PC-9 (cell line): Measurements from ENCODE around the gene CITED4. TPM values are rescaled to one million over a fixed set of nuclear protein-coding genes. Genes with fewer than 3 reads are reported as not detected.

Experiments used
- BruUV-seq: library from RNA; stranded (reverse); fragments of 400-500 nt; replicated peaks from 2 replicates; lab custom pipeline; 2021; lab: Mats Ljungman, UMichigan
- CTCF ChIA-PET: fragments of 300-600 bp; sonication (Branson Sonifier 250); formaldehyde crosslinking; loops from one replicate; lab custom pipeline; 2022; ENCODE audit warnings: antibody characterized with exemption; lab: Charles Lee
- POLR2A ChIA-PET: fragments of 300-600 bp; sonication (Branson Sonifier 250); formaldehyde crosslinking; loops from one replicate; lab custom pipeline; 2022; ENCODE audit warnings: antibody characterized with exemption; ENCODE audit not compliant: unreplicated experiment; lab: Charles Lee
- DNase-seq, 2 experiments: peaks; one replicate each; pipeline versions ENCODE4 v3.0.0 to v3.0.0-alpha.2; 2015 to 2022; ENCODE audit warnings: mixed read lengths in 1 of 2
- H2AFZ ChIP-seq: fragments of 200-600 bp; sonication (generic); 2 replicates; pipeline ENCODE4 v1.8.1; 2017; ENCODE audit warnings: antibody characterized with exemption
- H3F3A ChIP-seq: fragments of 200-600 bp; sonication (generic); 2 replicates; pipeline ENCODE4 v1.8.1; 2017; ENCODE audit warnings: antibody characterized with exemption, mild to moderate bottlenecking, low read depth; ENCODE audit not compliant: insufficient read depth
- H3K27ac ChIP-seq: fragments of 200-600 bp; sonication (generic); 2 replicates; pipeline ENCODE4 v1.6.1; 2016; ENCODE audit warnings: mixed run types
- H3K27me3 ChIP-seq: fragments of 200-600 bp; sonication (generic); 2 replicates; pipeline ENCODE4 v1.6.1; 2016; ENCODE audit warnings: low read depth, mixed run types; ENCODE audit not compliant: insufficient read depth
- H3K36me3 ChIP-seq: fragments of 200-600 bp; sonication (generic); 2 replicates; pipeline ENCODE4 v1.6.1; 2016; ENCODE audit warnings: low read depth, mixed run types
- H3K4me1 ChIP-seq: fragments of 200-600 bp; sonication (generic); replicated peaks from 2 replicates; pipeline ENCODE4 v1.6.1; 2016; ENCODE audit warnings: mixed run types; ENCODE audit not compliant: insufficient read depth
- H3K4me2 ChIP-seq: fragments of 200-600 bp; sonication (generic); 2 replicates; pipeline ENCODE4 v1.6.1; 2017; ENCODE audit warnings: mixed run types
- H3K4me3 ChIP-seq: fragments of 200-600 bp; sonication (generic); 2 replicates; pipeline ENCODE4 v1.6.1; 2016; ENCODE audit warnings: mixed run types
- H3K79me2 ChIP-seq: fragments of 200-600 bp; sonication (generic); 2 replicates; pipeline ENCODE4 v1.6.1; 2017; ENCODE audit warnings: low read depth, mixed run types
- H3K9me2 ChIP-seq: fragments of 200-600 bp; sonication (generic); 2 replicates; pipeline ENCODE4 v1.8.1; 2017; ENCODE audit warnings: mild to moderate bottlenecking; ENCODE audit not compliant: insufficient read depth
- H3K9me3 ChIP-seq: fragments of 200-600 bp; sonication (generic); 2 replicates; pipeline ENCODE4 v1.8.1; 2016; ENCODE audit warnings: low read depth; ENCODE audit not compliant: insufficient read depth
- H4K20me1 ChIP-seq: fragments of 200-600 bp; sonication (generic); 2 replicates; pipeline ENCODE4 v1.8.1; 2017; ENCODE audit not compliant: insufficient read depth
- CTCF ChIP-seq: fragments of 200-600 bp; sonication (generic); conservative IDR thresholded peaks from 2 replicates; pipeline ENCODE4 v1.6.1; 2017; ENCODE audit warnings: mixed run types, antibody characterized with exemption, mild to moderate bottlenecking, moderate library complexity
- EZH2 ChIP-seq: fragments of 200-600 bp; sonication (generic); IDR thresholded peaks from 2 replicates; pipeline ENCODE4 v1.8.0; 2017; ENCODE audit warnings: antibody characterized with exemption, low read depth
- intact Hi-C: fragments of 100-400 bp; cut with micrococcal nuclease; formaldehyde crosslinking; loops from one replicate; pipeline ENCODE4 v1.10.0; 2022; ENCODE audit not compliant: unreplicated experiment
- total RNA-seq: library from RNA; stranded (reverse); gene quantifications from 2 replicates; pipeline ENCODE4 v1.2.3, GENCODE V29; 2021

CITED4 gene
- total RNA-seq, 1 experiment from 2014 or later, result 67.5 TPM

- no peaks in the 10 kb centered on the region for H3K9me2 ChIP-seq
- H3K4me2 ChIP-seq, result no peak overlapping the region
Observed at GRCh38 chr1:40823345-40823744, 38.8 kb downstream of the CITED4 start.

GRCh38 chr1:40822890-40823289 is 39.3 kb downstream of the CITED4 start:
- H3K4me2 ChIP-seq, result no peak overlapping the region
- no peak overlapping the region for H3K27ac ChIP-seq
- intact Hi-C loops, result no loop called here
- no peaks in the 10 kb centered on the region for H4K20me1 ChIP-seq
- no peak overlapping the region for H2AFZ ChIP-seq
- no peaks in the 10 kb centered on the region for H3K9me3 ChIP-seq
- CTCF ChIA-PET, result no interaction called here
- H3K36me3 ChIP-seq, result no peaks in the 10 kb centered on the region
- H3K27me3 ChIP-seq, result 0 out of 2 replicates have a peak, but pooled peaks cover 5% of the 10 kb centered on the region
- no peak for DNase-seq
- POLR2A ChIA-PET, result no interaction called here
- no TSS peak for BruUV-seq
- H3K9me2 ChIP-seq, result no peaks in the 10 kb centered on the region
- no peaks in the 10 kb centered on the region for H3K79me2 ChIP-seq
- TF ChIP-seq EZH2, result no peak
- no peak for TF ChIP-seq CTCF
- H3K4me3 ChIP-seq, result no peak overlapping the region
- H3K4me1 ChIP-seq, result no peaks in the 10 kb centered on the region
- H3F3A ChIP-seq, result no peaks in the 10 kb centered on the region

More at GRCh38 chr1:40823345-40823744, 38.8 kb downstream of the CITED4 start:
- Histone ChIP-seq H3K27ac (no peak overlapping the region), H3K9me3 (no peaks in the 10 kb centered on the region), H3K4me3 (no peak overlapping the region), H2AFZ (no peak overlapping the region), H3K4me1 (no peaks in the 10 kb centered on the region), H3K27me3 (0 out of 2 replicates have a peak, but pooled peaks cover 5% of the 10 kb centered on the region), H3K79me2 (no peaks in the 10 kb centered on the region), H3K36me3 (no peaks in the 10 kb centered on the region), H4K20me1 (no peaks in the 10 kb centered on the region), H3F3A (no peaks in the 10 kb centered on the region)
- no TSS peak for BruUV-seq
- TF ChIP-seq EZH2 (no peak), CTCF (no peak)
- intact Hi-C loops, result no loop called here
- ChIA-PET CTCF (interaction anchor here (0.7 kb wide), 1 partner anchor 746 kb away, joined by 3 read pairs; no protein-coding TSS in a partner anchor), POLR2A (no interaction called here)
- no peak for DNase-seq

- ChIA-PET POLR2A (no interaction called here), CTCF (interaction anchor here (0.7 kb wide), 1 partner anchor 16 kb away, joined by 4 read pairs; no protein-coding TSS in a partner anchor)
- Histone ChIP-seq H3K9me2 (no peaks in the 10 kb centered on the region), H2AFZ (no peak overlapping the region), H3K27me3 (no peaks in the 10 kb centered on the region), H3K36me3 (no peaks in the 10 kb centered on the region), H3K4me2 (no peak overlapping the region), H3K4me1 (no peaks in the 10 kb centered on the region), H3K79me2 (no peaks in the 10 kb centered on the region), H3K27ac (no peak overlapping the region), H3K4me3 (no peak overlapping the region), H4K20me1 (no peaks in the 10 kb centered on the region), H3K9me3 (no peaks in the 10 kb centered on the region), H3F3A (no peaks in the 10 kb centered on the region)
- intact Hi-C loops, result no loop called here
- BruUV-seq, result no TSS peak
- no peak for TF ChIP-seq EZH2
- DNase-seq, result no peak
Observed at GRCh38 chr1:40820911-40821693, 41.1 kb downstream of the CITED4 start.
